Measurements from ENCODE around the gene SPAG6.
"Not testable (repeated sequence)": the region's sequence is repeated elsewhere in the genome, so short reads cannot be mapped to it uniquely, and the experiment has no call there.

SPAG6 gene

DNA sequence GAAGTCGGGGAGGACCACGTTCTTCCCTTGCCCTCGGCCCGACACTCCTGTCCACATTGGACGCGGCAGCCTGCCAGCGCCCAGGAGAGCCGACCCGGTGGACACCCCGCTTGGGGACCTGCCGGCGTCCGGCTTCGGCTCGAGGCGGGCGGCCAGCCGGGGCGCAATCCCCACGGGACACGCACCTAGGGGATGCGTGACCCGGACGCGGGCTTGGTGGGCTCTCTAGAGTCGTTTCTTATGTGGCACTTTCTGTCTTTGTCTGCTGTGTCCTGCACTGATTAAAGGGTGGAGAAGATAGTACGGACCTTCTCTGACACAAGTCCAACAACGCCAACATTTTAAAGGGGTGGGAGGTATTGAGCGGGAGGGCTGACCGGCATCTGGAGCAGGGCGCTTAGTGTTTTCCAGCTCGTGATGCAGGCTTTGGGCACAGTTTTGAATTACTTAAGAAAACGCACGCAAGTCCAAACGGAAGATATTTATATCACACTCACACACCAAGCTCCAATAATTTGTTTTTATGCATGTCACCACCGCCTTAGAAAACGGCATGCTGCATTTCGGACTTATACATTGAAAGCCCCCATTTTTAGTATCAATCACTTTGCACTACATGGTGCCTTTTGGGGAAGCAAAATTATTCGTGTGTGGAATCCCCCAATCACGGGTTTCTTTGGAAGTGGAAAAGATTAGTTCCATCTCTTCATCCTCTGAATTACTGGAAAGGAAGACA is 3.9 kb upstream of the SPAG6 start:
- DNase-seq (ENCODE audit: low read depth) = no peak

GRCh38 chr10:22341926-22342196 is 3.4 kb upstream of the SPAG6 start:
- no peak for DNase-seq (ENCODE audit: low read depth)

DNA sequence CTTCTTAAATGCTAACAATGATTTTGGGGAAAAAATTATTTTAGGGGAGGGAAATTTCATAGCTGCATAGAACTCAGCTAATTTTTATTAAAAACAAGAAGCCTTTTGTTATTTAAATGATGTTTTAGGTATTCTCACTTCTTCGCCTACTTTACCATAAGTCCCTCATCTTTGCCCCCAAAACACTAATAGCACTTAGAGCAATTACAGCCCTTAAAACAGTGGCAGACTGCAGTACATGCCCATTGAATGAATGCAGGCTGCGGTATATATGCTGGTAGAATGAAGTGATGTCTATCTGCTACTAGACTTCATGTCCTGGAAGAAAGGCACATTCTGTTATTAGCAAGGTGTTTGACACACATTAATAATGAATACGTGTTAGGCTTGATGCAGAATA is 2.9 kb upstream of the SPAG6 start:
- DNase-seq (ENCODE audit: low read depth) = no peak

DNA sequence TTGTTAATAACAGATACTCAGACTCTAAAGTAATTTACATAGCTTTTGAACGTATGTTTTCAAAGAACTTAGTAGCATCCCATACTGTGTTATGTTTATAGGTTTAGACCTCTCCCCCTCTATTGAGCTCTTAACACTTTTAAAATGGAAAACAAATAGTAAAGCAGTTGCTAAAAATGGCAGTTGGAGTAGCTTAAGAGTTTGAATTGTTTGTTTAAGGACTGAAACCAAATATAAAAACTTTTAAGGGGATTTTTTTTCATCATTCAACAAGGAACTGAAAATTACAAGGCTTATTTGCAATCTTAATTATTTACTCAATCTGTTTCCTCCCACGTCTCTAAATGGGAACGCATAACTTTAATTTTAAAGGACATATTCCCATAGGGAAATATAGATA is 1.6 kb upstream of the SPAG6 start:
- DNase-seq (ENCODE audit: low read depth) = no peak

GRCh38 chr10:22344249-22344648 is 1.0 kb upstream of the SPAG6 start:
- DNase-seq (ENCODE audit: low read depth) = no peak

GRCh38 chr10:22344781-22345300 is 455 bp upstream of the SPAG6 start:
- DNase-seq (ENCODE audit: low read depth) = no peak

DNA sequence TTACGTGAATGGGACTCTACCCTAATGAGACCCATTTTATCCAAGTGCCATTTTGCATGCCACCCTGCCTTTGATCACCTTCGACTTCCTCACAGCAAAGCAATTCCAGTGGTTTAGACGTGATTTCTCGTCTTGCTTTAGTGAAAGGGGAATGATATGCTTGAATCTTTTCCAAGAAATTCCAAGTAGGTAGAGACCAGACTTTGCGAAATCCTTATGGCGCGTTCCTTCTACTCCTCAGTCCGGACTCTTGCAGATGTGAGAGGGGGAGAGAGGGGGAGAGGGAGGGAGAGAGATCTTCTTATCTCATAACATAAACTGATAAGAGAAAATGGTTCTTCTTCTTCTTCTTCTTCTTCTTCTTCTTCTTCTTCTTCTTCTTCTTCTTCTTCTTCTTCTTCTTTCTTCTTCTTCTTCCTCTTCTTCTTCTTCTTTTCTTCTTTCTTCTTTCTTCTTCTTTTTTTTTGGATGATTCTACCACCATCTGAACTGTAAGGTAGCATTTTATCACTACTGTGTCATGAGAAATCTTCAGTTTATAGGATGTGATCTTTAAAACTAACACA is 883 bp downstream of the SPAG6 start:
- no peak for DNase-seq (ENCODE audit: low read depth)

DNA sequence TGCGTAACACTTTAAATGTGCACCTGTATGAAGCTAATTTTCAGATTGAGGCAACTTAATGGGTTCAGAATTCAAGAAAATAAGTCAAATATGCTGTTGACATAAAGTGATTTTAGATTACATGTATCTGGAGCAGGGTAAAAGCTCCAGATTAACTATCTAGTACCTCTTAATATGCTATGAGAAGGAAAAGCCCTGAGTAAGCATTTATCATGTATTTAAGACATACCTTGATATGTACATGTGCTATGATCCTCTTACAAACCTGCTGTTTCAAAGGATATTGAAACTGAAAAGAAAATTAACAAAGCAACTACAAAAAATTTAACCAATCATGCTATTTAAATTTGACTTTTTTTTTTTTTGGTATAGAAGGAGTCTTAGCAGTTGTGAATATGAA is 4.5 kb downstream of the SPAG6 start:
- DNase-seq (ENCODE audit: low read depth) = no peak

GRCh38 chr10:22351131-22351703 is 5.9 kb downstream of the SPAG6 start:
- DNase-seq (ENCODE audit: low read depth) = no peak

GRCh38 chr10:22356324-22356873 is 11.1 kb downstream of the SPAG6 start:
- no peak for DNase-seq (ENCODE audit: low read depth)

DNA sequence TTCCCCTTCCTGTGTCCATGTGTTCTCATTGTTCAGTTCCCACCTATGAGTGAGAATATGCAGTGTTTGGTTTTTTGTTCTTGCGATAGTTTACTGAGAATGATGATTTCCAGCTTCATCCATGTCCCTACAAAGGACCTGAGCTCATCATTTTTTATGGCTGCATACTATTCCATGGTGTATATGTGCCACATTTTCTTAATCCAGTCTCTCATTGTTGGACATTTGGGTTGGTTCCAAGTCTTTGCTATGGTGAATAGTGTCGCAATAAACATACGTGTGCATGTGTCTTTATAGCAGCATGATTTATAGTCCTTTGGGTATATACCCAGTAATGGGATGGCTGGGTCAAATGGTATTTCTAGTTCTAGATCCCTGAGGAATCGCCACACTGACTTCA is 12.5 kb downstream of the SPAG6 start:
- not testable (repeated sequence) for DNase-seq (ENCODE audit: low read depth)

DNA sequence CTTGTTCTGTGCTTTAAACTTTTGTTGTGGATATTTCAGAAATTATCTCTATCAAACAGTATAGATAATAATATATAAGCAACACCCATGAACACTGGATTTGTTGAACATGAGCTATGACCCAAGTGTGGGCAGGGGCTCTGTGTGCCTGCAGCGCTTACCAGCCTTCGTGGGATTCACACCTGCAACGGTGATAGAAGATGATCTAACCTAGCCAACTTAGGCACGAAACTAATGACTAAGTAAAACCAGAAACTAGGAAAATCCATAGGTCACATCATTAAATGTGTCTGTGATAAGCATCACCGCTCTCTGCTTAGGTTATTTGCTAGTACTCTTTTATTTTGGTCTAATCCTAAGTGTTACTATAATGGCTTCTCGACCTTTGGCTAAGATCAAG is 18.0 kb downstream of the SPAG6 start:
- no peak for DNase-seq (ENCODE audit: low read depth)

DNA sequence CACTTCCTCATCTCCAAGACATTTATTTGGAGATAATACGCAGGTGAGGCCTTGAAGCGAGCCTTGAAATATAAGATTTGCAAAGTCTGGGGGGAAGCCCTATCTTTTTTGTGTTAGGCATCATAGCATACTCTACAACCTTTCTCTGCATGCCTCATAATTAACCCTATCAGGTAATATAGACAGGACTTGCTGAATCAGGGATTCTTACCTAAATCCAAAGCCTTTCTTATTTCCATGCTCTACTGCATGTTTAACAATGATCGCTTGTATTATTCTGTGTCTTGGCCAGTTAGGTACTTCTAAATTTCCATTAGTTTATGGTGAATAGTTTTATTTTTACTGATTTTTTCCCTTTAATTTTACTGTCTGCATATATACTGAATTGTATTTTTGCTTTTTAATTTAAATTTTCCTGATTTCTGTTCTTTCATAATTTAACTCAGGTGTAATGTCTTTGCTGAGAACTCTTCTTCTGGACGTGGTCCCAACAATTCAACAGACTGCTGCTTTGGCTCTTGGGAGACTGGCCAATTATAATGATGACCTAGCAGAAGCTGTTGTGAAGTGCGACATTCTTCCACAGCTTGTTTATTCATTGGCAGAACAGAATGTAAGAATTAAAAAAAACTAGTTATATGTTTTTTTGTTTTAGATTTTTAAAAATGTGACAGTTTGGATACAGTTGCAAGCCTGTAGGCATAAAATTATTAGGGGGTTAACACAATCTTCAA is 19.3 kb downstream of the SPAG6 start:
- DNase-seq (ENCODE audit: low read depth) = no peak

DNA sequence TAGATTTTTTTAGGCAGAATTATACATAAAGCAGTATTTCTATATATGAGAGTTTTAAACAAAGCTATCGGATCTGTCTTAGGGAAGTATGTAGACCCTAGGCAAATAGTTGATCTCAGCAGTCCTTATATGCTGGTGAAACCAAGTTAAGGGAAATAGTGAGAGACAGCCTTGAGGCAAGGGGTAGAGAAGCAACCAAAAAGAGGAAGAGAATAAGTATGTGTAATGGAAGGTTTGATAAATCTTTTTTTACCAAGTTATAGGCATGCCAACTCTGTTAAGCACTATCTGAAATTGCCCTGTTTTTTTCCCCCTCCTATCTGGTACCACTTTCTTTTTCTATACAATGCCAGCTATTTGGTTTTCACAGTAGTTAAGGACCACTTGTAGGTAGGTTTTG is 19.9 kb downstream of the SPAG6 start:
- no peak for DNase-seq (ENCODE audit: low read depth)

DNA sequence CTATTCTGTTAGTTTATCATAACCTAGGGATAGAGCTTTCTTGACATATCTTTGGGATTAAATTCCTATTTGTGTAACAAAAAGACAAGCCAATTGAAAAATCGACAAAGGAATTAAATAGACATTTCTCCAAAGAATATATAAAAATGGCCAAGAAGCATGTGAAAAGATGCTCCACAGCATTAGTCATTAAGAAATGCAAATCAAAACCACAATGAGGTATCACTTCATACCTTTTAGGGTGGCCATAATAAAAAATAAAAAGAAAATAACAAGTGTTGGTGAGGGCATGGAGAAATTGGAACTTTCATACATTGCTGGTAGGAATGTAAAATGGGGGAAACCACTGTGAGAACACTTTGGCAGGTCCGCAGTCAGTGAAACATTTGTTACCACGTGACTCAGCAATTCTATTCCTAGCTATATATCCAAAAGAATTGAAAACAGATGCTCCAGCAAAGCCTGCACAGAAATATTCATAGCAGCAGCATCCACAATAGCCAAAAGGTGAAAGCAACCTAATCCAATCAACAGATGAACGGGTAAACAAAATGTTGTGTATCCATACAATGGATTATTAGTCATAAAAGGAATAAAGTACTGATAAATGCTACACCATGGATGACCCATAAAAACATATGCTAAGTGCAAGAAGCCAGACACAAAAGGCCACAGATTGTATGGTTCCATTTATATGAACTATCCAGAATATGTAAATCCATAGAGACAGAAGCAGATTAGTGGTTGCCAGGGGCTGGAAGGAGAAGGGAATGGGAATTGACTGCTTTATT is 20.5 kb downstream of the SPAG6 start:
- no peak for DNase-seq (ENCODE audit: low read depth)

- DNase-seq (ENCODE audit: low read depth) = no peak
Measured at GRCh38 chr10:22366435-22366703, 21.1 kb downstream of the SPAG6 start.

DNA sequence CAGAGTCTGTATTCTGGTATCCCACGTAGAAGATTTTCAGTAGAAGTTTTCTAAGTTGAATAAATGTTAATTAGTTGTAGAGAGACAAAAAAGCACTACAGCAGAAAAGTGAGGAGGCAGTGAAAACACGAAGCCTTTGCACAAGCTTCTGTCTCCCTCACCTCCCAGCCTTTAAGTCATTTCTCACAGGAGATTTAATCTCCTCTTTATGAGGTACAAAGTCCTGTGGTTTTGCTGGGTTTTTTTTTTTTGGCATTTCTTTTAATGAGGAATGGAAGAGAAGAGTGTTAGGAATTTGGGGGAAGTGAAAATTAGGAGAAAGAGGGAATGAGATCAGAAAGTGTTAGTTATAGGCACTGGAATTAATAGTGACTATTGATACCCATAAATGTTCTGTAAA is 21.5 kb downstream of the SPAG6 start:
- DNase-seq (ENCODE audit: low read depth) = no peak

DNA sequence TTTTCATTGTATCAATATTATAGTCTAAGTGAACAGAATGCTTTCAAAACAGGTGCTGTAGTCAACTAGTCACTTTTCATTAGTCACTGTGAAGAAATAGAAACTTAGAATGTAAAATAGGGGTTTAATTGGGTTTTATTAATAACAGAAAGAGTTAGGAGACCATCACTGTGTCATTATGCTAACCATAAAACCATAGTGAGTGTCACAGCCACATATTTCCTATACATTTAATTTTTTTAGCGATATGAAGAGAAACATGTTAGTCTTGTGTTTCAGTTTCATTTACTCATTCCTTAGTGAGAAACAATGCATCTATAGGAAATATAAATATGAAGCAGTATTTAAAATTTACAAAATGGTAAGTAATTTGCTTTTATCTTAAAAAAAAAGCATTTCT is 22.2 kb downstream of the SPAG6 start:
- no peak for DNase-seq (ENCODE audit: low read depth)

DNA sequence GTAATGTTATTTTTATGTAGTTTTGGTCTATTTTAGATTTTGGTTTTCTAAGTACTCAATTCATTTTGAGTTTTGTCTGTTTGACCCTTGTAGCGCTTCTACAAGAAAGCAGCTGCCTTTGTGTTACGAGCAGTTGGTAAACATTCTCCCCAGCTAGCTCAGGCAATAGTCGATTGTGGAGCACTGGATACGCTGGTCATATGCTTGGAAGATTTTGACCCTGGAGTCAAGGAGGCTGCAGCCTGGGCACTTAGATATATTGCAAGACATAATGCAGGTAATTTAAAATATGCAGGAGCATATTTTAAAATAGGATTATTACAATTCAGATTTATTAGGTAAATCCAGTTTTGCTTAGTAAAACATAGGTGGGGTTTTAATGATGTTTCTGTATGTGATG is 23.1 kb downstream of the SPAG6 start:
- DNase-seq (ENCODE audit: low read depth) = no peak

DNA sequence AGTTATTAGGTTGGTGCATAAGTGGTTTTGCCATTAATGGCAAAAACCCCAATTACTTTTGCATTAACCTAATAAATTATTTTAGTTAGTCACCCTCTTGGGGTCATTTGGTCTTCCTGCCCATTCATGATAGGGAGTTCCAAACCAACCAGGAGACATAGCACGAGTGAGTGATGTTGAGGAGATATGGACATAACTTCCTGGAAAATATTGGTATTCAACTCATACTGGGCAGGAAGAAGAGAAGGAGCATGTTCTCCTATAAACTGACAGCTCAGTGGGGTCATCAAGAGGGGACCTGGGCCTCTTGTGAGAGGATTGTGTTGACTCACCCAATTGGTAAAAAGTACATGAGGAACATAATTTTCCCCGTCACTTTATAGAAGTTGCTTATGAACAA is 23.7 kb downstream of the SPAG6 start:
- DNase-seq (ENCODE audit: low read depth) = no peak

DNA sequence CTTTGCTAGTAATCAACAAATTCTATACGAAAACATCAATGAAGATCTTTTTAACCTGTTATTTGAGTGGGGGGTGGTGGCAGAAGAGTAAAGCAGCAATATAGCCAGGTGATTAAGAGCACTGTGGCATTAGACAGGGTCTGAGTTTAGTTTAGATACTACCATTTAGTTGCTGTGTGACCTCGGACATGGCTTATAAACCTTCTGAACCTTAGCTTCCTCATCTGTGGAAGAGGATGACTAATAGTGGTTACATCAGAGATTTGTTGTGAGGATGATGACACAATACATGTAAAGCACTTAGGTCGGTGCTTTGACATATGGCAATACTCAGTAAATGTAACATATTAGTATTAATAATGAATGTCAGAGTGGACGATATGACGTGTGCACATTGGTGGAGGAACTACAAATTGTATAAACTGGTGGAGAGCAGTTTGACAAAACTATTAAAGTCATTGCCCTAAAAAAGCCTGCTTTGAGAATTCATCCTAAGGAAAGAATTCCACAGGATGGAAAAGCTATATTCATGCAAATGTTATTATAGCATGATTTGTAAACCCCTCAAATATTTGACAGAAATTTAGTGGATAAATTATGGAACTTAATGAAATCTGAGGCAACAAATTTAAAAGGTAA is 24.3 kb downstream of the SPAG6 start:
- DNase-seq (ENCODE audit: low read depth) = no peak

DNA sequence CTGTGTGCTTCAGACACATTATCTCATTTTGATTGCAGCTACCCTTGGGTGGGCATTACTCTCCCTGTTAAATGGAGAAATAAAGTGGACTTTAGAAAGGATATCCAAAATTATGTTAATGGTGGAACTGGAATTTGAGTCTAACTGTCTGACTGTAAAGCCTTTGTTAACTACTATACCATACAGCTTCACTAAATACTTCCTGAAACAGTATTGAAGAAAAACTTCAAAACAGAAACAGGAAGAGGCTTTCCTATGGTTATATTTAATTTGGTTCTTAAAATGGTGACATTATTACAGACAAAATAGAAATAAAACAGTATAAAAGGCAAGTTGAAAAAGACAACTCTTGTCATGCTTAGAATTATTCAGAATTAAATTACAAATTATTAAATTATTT is 25.0 kb downstream of the SPAG6 start:
- no peak for DNase-seq (ENCODE audit: low read depth)
